GM20000 (cell line): ENCODE measurements around the gene ETNK1.
A peak's percentile ranks its signal among the peaks of the same experiment; 100 is the strongest.

Source experiments
- DNase-seq: peaks from one replicate; pipeline ENCODE4 v3.0.0; 2012; ENCODE audit warnings: low spot score
- TF ChIP-seq, protein P1 (sequence below): IDR thresholded peaks from 2 replicates; pipeline ENCODE4 v1.5.1; 2012; ENCODE audit warnings: mild to moderate bottlenecking, control low read depth; ENCODE audit errors: extremely low read depth, missing control alignments

The ETNK1 gene

DNA sequence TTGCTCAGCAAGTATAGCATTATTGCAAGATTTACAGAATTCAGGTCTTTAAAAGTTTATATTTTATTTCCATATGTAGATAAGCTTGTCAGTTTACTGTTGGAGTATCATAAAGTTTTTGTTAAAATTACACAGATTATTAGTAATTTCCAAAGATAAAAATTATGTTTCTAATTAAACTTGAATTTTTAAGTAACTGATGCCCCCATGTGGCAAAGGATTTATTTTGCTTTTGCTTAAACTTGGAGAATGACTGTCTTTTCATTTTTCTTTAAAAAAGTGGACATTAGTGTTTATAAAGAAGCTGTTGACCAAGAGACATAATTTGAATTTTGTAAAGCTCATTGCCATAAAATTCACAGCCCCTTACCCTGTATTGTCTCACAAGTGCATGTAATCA lies 45.8 kb downstream of the ETNK1 start:
- TF ChIP-seq, protein P1, sequence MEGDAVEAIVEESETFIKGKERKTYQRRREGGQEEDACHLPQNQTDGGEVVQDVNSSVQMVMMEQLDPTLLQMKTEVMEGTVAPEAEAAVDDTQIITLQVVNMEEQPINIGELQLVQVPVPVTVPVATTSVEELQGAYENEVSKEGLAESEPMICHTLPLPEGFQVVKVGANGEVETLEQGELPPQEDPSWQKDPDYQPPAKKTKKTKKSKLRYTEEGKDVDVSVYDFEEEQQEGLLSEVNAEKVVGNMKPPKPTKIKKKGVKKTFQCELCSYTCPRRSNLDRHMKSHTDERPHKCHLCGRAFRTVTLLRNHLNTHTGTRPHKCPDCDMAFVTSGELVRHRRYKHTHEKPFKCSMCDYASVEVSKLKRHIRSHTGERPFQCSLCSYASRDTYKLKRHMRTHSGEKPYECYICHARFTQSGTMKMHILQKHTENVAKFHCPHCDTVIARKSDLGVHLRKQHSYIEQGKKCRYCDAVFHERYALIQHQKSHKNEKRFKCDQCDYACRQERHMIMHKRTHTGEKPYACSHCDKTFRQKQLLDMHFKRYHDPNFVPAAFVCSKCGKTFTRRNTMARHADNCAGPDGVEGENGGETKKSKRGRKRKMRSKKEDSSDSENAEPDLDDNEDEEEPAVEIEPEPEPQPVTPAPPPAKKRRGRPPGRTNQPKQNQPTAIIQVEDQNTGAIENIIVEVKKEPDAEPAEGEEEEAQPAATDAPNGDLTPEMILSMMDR, result no peak
- no peak for DNase-seq

DNA sequence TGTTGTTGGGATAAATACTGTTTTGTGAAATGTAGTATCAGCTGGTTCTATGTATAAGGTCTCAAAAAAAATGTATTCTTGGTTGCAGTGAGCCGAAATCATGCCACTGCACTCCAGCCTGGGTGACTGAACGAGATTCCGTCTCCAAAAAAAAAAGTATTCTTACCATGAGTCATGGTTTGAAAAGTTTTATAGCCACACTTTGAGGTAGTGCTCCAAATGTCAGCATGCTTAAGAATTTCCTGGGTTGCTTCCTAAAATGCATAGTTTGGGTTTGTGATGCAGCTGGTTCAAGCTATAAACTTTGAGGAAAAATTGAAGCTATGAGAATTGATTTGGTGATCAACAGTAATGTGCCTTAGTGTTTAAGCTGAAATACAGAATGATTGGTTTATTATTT lies 48.0 kb downstream of the ETNK1 start:
- TF ChIP-seq, protein P1, result no peak
- DNase-seq, result no peak

DNA sequence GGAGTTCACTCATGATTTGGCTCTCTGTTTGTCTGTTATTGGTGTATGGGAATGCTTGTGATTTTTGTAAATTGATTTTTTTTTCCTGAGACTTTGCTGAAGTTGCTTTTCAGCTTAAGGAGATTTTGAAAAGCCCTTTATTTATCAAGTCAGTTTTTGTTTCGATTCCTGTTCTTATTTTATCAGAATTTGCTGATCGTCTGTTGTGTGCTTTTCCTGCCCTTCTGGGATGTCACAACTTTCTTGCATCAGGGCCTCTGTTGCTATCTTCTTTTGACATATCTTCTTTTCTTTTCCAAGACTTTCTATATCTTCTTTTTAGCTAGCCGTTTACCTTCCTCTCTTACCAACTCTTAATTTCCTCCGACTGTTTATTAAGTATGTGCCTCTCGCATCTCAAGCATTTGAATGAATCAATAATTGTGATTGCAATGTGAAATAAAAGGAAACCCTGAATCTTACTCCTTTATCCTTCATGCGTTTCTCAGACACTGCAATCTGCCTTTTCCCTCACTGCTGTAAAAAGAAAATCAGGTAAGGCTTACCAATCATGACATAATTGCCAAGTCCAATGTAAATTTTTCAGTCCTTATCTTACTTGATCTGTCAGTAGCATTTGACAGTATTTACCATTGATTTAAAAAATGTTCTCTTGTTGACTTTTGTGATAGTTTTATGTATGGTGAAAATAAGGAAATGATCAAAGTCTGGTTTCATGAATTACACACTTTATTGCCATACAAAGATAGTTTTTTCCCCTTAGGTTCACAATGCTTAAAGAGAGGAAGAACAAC lies 53.0 kb downstream of the ETNK1 start:
- DNase-seq, result no peak
- TF ChIP-seq, protein P1, result no peak

DNA sequence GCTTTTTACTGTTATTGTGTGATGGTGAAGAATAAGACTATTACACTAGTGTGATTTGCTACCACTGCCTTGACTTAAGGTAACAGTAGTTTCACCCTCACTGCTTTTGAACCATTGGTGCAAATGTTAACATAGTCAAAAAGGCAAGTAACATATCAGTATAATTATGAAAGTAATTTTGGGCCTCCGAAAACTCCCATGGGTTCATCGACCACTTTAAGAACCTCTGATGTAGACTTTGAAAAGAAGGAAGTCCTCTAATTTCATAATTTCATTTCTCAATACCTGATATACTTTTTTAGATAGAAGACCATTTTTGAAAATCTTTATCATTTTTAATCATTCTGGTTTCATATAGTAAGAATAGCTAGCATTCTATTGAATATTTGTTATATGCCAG lies 57.7 kb downstream of the ETNK1 start:
- DNase-seq, result no peak
- TF ChIP-seq, protein P1, result no peak

DNA sequence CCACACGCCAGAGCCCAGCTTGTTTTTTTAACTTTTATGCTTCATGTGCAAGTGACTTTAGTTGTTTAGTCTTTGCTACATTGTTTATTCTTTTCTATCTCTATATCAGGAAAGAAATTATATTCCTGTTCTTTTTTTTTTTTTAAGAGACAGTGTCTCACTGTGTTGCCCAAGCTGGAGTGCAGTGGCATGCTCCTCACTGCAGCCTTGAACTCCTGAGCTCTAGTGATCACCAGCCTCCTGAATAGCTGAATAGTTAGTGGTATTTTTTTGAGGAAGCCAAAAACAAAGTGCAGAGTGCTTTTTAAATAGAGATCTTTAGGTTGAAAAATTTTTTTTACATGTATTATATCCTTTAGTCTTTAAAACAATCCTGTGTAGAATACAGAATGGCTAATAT lies 58.2 kb downstream of the ETNK1 start:
- TF ChIP-seq, protein P1, result no peak
- no peak for DNase-seq

DNA sequence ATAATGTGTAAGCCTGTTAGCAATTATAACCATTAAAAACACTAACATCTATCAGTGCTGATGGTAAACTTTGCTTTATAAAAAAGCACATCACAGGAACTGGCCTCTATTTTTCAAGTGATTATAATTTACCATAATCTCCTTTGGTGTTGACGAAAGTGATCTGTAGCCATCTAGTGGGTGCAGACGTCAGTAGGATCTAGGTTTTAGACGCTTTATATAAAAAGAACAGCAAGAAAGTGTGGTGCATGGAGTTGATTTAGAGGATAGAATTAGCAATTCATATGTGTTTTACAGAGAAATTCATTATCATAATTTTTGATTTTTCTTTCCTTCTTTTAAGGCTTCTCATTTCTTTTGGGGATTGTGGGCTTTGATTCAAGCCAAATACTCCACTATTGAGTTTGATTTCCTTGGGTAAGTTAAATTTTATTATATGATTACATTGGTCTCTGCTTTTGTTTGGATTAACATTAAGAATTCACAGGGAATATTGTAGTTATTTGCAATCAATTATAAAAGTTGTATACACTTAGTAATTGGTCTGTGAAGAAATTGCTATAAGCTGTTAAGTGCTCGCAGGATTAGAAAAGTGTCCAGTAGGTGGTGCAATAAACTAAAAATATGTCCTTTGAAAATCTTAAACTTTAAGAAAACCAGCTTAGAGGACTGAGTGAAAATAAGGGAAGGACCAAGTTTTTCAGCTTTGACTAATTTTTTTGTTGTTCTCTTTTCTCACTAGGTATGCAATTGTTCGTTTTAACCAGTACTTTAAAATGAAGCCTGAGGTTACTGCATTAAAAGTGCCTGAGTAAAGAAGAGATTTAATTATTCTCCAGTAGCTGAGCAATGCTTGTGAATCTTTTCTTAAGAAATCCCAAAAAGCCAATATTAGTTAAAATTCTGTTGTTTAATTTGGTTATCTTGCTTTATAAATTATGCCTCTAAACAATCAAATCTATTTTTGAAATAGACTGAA lies 59.5 kb downstream of the ETNK1 start:
- DNase-seq, result peak; percentile 13
- TF ChIP-seq, protein P1, result peak; percentile 46

DNA sequence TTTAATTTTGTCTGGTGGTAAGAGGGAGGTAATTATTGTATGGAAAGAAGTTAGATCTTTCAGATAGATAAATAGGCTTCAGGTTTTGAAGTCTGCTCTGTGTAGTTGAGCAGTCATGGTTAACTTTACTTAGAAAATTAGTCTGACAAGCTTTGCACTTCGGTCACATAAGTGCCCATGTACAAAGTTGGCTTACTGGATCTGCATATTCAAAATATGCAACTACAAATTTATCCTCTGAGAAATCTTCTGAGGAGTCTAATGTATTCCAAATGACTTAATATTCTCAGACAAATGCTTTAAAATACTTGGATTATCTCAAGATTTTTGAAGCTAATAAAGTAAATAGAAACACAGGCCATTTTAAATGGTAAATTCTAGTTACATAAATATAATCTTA lies 61.2 kb downstream of the ETNK1 start:
- TF ChIP-seq, protein P1, result no peak
- DNase-seq, result no peak
